NK-92 (cell line): ENCODE results near the gene SLC22A8.
"Not testable (repeated sequence)": the region's sequence is repeated elsewhere in the genome, so short reads cannot be mapped to it uniquely, and the experiment has no call there.

Experiments used
- DNase-seq: peaks from one replicate; lab custom pipeline; 2025; ENCODE audit not compliant: unreplicated experiment; lab: John Stamatoyannopoulos, UW

Gene SLC22A8, protein sequence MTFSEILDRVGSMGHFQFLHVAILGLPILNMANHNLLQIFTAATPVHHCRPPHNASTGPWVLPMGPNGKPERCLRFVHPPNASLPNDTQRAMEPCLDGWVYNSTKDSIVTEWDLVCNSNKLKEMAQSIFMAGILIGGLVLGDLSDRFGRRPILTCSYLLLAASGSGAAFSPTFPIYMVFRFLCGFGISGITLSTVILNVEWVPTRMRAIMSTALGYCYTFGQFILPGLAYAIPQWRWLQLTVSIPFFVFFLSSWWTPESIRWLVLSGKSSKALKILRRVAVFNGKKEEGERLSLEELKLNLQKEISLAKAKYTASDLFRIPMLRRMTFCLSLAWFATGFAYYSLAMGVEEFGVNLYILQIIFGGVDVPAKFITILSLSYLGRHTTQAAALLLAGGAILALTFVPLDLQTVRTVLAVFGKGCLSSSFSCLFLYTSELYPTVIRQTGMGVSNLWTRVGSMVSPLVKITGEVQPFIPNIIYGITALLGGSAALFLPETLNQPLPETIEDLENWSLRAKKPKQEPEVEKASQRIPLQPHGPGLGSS

DNA sequence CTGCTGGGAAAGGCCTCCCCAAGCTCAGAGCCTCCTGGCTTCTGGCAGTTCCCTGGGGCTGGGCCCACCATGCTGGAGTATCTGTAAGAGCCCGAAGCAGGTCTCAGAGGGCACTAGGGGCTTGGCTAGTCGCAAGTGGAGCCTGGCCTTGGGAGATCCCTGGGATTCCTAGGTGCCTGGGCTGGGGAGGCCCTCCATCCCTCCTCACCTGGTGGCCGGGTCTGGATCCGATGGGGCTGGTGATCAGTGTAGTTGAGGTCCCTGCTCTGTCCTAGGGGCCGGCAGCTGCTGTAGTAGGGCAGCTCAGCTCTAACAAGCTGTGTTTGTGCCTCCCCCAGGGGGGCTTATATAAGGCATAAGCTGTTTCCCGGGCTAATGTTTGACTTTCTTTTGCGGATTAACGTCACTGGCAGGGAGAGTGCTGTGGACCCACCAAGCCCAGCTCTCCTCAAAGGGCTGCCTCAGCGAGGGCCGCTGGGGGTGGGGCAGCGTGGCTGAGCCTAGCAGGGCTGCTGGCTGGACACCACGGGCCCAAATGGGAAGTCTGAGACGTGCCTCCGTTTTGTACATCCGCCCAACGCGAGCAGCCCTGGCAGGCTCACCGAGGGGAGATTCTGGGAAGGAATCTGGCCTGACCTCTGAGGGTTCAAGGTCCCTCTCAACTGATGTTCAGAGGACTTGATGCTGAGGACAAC is at the start of gene SLC22A8:
SLC22A8 (minus strand) TSS at position 321 of the 695 bp plus-strand sequence. CDS start 883 bp downstream, outside the sequence.
- DNase-seq: no peak

DNA sequence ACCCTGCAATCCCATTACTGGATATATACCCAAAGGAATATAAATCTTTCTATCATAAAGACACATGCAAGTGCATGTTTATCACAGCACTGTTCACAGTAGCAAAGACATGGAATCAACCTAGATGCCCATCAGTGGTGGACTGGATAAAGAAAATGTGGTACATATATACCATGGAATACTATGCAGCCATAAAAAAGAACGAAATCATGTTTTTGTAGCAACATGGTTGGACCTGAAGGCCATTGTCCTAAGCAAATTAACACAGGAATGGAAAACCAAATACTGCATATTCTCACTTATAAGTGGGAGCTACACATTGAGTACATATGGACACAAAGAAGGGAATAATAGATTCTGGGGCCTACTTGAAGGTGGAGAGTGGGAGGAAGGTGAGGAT is 30.6 kb upstream of the SLC22A8 start:
- DNase-seq: not testable (repeated sequence)

- no peak for DNase-seq
Observed at GRCh38 chr11:63042596-63042995, 27.0 kb upstream of the SLC22A8 start.

GRCh38 chr11:63032457-63032856 is 16.8 kb upstream of the SLC22A8 start:
- no peak for DNase-seq

- no peak for DNase-seq
Observed at GRCh38 chr11:63023841-63024648, 8.4 kb upstream of the SLC22A8 start.

DNA sequence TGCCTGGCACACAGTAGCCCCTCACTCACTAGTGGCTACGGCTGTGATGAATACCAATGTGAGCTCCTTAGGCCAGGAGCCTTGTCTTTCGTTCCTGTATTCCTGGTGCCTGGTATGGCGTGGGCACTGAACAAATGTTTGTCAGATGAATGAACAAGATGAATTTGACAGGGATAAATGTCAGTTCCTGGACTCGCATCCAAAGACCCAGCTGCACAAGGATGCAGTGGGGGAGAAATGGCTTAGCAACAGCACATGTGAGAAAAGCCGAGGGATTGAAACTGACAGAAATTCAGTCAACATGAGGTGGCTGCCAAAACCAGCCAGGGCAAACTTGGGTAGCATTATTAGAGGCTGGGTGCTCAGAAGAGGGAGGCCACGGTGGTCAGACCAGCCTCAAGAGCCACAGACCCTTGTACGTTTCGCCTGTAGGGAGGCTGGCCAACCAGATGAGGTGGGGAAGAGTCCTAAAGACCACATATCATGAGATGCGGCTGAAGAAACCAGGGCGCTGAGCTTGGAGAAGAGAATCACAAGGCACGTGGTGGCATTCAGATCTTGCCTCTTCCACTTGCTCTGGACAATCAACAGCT is 7.7 kb upstream of the SLC22A8 start:
- no peak for DNase-seq

GRCh38 chr11:63022441-63022840 is 6.8 kb upstream of the SLC22A8 start:
- no peak for DNase-seq

- no peak for DNase-seq
Observed at GRCh38 chr11:63020671-63021291, 5.1 kb upstream of the SLC22A8 start.

DNA sequence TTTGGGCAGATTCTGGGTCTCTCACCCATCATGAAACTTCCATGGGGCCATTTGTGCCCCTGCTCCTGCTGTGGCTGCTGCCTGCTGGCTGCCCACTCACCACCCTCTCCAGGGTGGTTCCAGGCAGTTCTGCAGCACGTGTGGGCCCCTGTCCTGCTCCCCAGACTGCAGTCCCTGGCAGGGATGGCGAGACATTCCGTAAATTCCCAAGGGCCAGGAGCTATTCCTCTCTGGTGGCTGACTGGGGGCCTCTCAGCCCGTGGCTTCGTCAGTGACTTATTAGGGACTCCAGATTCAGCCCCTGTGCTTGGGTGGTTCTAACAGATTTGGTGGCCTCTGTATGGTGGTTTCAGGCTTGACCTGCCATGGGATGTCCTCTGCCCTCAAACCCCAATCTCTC is 3.9 kb upstream of the SLC22A8 start:
- DNase-seq: no peak

GRCh38 chr11:63017306-63017974 is 1.8 kb upstream of the SLC22A8 start:
- DNase-seq: no peak

DNA sequence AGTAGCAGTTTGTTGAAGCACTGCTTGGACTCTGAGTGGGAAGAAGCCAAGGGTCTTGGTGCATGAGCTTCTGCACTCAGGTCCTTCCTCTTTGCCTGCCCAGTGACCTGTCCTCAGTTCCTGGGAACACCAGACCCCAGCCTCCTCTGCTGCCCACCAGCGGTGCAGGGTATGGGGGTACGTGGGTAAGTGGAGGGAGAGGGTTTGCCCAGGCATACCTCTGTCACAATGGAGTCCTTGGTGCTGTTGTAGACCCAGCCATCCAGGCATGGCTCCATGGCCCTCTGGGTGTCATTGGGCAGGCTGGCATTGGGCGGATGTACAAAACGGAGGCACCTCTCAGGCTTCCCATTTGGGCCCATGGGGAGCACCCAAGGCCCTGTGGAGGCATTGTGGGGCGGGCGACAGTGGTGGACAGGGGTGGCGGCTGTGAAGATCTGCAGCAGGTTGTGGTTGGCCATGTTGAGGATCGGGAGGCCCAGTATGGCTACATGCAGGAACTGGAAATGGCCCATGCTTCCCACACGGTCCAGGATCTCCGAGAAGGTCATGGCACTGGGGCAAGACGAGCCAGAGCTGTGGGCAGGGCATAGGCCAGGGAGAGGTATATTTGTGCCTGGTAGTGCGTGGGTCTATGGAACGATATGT is 1.1 kb downstream of the SLC22A8 start:
- no peak for DNase-seq

DNA sequence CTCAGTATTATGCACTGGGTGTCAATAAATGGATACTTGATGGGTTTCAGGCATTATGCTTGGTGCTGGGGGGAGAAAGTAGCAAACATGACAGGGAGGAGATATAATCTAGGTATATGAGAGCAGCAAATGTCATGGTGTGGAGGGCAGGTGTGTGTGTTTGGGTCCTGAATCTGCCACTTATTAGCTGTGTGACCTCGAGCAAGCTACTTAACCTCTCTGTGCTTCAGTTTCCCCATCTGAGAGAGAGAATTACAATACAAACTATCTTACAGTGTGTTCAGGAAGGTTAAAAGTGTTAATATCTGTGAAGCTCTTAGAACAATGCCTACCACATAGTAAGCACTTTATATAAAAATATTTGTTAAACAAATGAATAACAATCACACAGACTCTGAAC is 2.8 kb downstream of the SLC22A8 start:
- DNase-seq: no peak

DNA sequence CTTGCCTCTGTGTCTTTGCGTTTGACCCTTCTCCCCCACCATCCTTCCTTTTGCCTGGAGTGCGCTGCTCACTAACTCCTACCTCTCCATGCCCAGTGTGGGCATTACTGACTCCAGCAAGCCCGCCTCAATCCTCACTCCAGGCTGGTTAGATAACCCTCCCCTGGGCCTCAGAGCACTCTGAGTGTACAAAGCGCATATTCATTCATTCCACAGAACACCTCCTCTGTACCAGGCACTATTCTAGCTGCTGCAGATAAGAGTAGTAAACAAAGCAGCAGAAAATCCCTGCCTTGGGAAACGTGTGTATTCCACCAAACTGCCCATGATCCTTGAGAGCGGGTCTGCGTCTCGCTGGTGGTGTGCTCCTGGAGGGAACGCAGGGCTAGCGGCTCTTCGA is 3.2 kb downstream of the SLC22A8 start:
- DNase-seq: no peak

- no peak for DNase-seq
Observed at GRCh38 chr11:63010934-63011439, 4.7 kb downstream of the SLC22A8 start.

- DNase-seq: no peak
Observed at GRCh38 chr11:63007920-63008319, 7.7 kb downstream of the SLC22A8 start.

DNA sequence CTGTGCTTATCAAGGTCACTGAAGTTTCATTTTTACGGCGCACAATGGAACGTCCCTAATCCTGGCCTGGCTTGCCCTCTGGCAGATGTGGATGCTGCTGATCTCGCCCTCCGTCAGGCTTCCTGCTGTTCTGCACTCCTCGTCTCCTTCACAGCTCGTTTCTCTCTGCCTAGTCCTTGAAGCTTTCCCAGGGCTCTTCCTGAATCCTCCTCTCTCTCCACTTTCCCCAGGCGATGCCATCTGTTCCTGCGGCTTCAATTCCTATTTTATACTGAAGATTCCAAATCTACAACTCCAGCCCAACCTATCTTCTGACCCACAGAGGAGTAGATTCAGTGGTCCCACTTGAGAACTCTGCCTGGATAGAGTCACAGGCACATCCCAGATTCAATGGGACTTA is 14.2 kb downstream of the SLC22A8 start:
- no peak for DNase-seq

DNA sequence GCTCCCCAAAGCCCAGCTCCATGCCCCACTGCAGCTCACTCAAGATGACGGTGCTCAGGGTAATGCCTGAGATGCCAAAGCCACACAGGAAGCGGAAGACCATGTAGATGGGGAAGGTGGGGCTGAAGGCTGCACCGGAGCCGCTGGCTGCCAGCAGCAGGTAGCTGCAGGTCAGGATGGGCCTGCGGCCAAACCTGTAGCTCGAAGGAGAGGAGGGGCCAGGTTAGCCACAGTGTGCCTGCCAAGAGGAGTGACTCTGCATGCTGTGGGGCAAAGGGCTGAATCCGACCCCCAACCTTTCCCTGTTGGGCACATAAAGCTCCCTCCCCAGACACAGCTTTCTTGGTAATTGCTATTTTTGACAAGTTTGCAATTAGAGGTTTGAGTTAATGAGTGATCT is 16.0 kb downstream of the SLC22A8 start:
- DNase-seq: no peak

DNA sequence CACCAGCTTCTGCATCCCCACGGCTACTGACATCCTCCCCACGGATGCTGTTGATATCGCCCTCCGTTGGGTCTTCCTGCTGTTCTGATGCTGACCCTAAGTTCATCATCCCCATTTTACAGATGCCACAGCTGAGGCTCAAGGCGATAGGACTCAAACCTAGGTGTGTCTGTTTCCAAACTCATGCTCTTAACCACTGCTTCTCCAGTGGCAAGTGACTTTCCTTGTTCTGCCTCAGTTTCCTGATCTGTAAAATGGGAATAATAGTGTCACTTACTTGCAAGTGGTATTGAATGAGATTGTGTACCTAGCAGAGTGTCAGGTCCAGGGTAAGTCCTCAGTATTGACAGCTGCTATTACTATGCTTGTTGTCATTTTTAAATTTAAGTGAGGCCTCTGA is 16.5 kb downstream of the SLC22A8 start:
- no peak for DNase-seq

- no peak for DNase-seq
Observed at GRCh38 chr11:62996271-62996670, 19.4 kb downstream of the SLC22A8 start.
